Central memory CD4-positive, alpha-beta T cell (primary cell): Measurements from ENCODE around the gene CASKIN2.

Source experiments
- DNase-seq: peaks from one replicate; pipeline ENCODE4 v3.0.0; 2022
- total RNA-seq, 3 experiments: gene quantifications; one replicate each; lab custom pipeline; 2026; lab: John Stamatoyannopoulos, UW

Gene CASKIN2, protein sequence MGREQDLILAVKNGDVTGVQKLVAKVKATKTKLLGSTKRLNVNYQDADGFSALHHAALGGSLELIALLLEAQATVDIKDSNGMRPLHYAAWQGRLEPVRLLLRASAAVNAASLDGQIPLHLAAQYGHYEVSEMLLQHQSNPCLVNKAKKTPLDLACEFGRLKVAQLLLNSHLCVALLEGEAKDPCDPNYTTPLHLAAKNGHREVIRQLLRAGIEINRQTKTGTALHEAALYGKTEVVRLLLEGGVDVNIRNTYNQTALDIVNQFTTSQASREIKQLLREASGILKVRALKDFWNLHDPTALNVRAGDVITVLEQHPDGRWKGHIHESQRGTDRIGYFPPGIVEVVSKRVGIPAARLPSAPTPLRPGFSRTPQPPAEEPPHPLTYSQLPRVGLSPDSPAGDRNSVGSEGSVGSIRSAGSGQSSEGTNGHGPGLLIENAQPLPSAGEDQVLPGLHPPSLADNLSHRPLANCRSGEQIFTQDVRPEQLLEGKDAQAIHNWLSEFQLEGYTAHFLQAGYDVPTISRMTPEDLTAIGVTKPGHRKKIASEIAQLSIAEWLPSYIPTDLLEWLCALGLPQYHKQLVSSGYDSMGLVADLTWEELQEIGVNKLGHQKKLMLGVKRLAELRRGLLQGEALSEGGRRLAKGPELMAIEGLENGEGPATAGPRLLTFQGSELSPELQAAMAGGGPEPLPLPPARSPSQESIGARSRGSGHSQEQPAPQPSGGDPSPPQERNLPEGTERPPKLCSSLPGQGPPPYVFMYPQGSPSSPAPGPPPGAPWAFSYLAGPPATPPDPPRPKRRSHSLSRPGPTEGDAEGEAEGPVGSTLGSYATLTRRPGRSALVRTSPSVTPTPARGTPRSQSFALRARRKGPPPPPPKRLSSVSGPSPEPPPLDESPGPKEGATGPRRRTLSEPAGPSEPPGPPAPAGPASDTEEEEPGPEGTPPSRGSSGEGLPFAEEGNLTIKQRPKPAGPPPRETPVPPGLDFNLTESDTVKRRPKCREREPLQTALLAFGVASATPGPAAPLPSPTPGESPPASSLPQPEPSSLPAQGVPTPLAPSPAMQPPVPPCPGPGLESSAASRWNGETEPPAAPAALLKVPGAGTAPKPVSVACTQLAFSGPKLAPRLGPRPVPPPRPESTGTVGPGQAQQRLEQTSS (N-terminal part only)
- total RNA-seq: 0.33 to 5.7 (median 0.58) reads per million in 3 experiments

- peak; percentile 65 for DNase-seq
Observed at GRCh38 chr17:75515496-75516254, at the start of gene CASKIN2. Gene CASKIN2 (minus strand): TSS chr17:75515537. CDS start chr17:75513804, 1,733 bp downstream.

- no peak for DNase-seq
Observed at GRCh38 chr17:75565066-75565465, 49.7 kb upstream of the CASKIN2 start.

- DNase-seq: no peak
Observed at GRCh38 chr17:75564195-75564594, 48.9 kb upstream of the CASKIN2 start.

GRCh38 chr17:75563063-75563758, 47.9 kb upstream of the CASKIN2 start:
- DNase-seq: no peak

DNA sequence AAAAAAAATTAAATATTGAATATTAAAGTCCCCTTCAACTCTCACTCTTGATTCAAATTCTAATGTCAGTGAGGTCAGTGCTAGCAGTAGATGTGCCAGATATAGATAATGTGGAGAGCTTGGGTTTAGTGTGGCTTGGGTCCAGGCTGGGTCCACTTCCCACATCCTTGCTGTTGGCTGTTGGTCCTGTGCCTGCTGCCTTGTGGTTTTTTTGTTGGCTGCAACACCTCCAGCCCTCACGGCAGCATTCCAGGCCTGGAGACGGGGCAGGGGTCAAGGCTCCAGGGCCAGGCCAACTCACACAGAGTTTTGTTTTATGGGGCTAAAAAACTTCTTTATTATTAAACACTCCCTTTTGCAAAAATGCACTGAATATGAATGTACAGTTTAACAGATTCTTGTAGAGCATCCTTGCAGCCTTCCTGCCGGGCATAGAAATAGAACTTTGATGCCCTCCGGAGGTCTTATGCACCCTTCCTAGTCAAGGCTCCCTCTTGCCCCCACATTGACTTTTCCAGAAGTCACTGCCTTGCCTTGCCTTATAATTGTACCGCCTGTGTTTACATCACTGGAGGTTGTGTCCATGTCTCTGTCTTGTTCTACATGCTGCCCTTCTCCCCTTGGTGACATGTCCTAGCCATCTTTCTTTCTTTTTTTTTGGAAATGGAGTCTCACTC, 46.7 kb upstream of the CASKIN2 start:
- no peak for DNase-seq

GRCh38 chr17:75559958-75560533, 44.7 kb upstream of the CASKIN2 start:
- DNase-seq: no peak

DNA sequence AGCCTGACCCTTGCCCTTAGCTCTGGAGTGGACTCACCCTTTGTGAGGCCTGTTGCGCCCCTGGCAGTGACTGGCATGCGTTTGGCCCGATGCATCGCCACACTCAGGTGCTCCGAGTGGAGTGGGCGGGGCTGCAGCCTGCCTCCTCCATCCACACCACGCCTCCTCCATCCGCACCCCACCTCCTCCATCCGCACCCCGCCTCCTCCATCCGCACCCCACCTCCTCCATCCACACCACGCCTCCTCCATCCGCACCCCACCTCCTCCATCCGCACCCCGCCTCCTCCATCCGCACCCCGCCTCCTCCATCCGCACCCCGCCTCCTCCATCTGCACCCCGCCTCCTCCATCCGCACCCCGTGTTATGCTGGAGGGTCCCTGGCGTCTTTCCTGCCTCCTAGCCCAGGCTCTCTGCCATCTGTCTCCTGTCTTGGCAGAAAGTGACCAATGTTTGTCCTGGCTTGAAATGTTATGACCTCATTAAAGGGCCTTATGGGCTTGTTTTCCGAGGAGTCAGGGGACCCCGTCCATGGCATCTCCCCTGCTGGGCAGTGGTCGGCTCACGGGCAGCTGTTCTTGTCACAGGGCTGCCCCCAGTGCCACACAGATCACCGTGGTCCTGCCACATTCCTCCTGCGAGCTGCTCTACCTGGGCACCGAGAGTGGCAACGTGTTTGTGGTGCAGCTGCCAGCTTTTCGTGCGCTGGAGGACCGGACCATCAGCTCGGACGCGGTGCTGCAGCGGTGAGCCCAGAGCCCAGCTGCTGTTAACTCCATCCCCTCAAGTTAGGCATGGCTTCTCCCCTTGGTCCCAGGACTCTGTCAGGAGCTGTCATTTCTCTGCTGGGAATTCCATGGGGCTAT, 43.6 kb upstream of the CASKIN2 start:
- DNase-seq: no peak

- DNase-seq: no peak
Observed at GRCh38 chr17:75557852-75558665, 42.7 kb upstream of the CASKIN2 start.

GRCh38 chr17:75557075-75557851, 41.9 kb upstream of the CASKIN2 start:
- no peak for DNase-seq

GRCh38 chr17:75555679-75556153, 40.4 kb upstream of the CASKIN2 start:
- DNase-seq: no peak

DNA sequence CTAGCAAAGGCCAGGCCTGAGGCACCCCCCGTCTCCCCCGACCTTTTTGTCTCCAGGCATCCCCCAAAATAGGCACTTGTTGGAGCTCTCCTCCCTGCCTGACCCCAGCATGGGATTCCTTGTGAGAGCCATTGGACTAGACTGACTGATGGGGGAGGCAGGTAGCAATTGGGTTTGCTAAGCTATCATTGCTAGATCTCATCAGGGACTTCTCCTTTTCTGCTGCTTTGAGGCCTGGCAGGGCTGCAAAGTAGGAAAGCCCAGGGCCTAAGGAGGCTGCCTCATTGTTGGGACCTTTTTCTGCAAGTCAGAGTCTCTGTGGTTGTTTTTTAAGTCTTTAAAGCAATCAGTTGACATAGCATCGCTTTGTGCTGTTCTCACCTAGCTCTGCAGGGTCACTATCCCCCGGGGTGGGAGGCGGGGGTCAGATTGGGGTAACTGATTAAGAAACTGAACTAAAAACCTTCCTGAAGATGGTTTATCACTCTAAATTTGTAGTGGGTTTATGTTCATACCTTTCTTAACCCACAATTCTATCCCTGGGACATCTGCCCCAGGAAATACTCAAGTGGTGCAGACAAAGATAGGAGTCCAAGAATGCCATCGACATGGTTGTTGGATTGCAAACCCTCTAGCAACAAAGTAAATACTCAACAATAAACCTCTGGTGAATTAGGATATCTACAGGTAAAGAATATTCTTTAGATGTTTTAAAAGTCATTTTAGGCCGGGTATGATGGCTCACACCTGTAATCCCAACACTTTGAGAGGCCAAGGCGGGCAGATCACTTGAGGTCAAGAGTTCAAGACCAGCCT, 38.2 kb upstream of the CASKIN2 start:
- no peak for DNase-seq

DNA sequence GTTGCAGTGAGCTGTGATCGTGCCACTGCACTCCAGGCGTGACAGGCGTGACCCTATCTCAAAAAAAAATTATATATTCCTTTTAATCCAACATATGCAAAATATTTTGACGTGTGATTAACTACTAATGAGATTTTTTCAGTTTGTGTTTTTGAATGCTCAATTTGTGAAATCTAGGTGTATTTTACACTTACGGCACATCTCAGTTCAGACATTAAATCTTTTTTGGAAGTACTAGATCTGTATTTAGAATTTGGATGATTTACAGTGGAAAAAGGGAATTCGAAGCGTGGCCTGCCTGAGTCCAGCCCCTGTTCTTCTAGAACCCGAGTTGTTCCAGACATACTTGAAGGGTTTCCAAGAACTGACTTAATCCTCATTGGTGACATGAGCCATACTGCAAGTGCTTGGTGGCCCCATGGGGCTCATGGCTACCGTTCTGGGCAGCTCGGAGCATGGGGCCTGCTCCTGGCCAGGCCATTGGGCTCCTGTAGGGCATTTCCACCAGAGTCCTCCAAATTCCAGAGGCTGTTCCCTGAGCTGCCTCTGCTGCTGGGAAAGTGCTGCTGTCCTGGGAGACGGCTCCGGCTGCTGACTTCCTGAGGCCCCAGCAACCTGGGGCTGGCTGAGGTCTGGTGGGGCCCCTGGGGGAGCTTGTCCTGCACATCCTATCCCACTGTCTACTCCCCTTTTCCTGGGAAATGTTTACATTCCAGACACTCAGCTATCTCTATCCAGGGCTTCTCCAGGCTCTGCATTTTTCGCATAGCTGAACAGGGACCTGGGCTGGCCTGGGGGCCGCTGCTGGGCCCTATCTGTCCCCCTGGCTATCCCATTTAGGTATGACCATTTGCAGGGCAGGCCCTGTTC, 37.3 kb upstream of the CASKIN2 start:
- DNase-seq: no peak

DNA sequence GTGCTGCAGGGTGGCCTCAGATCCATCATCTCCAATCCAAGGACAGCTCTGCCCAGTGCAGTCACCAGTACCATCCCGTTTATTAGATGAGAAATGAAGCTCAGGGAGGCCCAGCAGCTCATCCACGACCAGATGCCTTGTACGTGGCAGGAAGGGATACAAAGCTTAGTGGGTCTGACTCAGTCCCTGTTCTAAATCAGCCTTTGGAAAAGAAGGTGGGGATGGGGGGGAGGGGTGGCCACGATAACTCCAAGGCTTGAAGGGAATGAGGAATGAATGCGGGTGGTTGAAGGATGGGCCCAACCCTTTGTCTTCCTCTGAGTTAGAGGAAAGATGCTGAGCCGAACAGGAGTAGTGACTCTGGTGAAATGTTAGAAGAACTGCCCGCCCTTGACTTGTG, 35.9 kb upstream of the CASKIN2 start:
- DNase-seq: no peak

DNA sequence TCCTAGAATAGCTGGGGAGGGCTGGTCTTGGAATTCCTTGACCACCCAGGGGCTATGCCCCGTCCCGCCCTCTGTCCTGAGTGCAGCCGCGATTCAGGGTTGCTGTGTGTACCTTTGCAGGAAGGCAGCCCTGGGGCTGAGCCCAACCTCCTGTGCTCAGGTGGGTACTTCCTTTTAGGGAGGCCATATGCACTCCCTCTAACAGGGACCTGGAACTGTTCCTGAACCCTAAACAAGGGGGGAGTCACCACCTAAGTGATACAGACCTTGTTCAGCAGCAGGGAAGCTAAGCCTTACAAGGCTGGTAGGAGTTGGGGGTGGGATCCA, 34.8 kb upstream of the CASKIN2 start:
- DNase-seq: no peak

DNA sequence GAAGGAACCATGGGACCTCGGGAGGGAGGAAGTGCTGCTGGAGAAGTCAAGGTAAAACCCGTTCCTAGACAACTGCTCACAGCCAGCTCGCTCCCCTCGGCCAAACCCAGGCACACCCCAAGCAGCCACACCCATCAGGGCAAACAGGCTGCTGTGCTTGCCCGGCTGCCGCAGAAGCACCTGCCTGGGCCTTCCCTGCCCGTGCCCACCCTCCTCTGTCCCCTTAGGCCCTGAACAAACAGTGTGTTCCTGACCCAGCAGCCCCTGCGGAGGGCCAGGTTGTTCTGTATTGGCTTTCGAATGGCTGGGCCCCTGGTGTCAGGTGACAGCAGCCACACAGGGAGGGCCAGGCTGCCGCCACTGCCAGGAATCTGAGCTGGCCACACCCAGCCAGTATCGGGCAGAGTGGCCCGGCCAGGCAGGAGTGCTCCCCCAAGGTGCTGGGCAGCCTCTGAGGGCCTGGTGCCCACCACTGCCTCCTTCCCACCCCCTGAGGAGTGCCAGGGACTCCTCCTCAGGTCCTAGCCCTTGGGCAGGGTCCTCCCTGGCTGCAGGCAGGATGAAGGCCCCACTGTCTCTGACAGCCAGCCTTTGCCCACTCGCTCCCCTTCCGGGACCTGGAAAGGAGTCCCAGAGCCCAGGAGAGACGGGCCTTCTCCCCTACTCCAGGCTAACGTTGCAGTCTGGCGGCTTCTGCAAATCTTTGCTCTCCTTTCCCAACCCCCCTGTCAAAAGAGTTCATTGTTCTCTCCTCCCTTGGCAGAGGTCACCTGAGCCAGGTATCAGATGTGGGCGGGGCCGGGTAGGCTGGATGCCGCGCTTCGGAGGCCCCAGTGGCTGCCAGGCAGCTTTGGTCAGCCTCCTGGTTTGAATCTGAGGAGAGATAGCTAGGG, 34.2 kb upstream of the CASKIN2 start:
- no peak for DNase-seq
